OCI-LY7 (cell line): Measurements from ENCODE around the gene TTC34. TPM values are rescaled to one million over a fixed set of nuclear protein-coding genes. Genes with fewer than 3 reads are reported as not detected.

Experiments
- BruUV-seq: library from RNA; stranded (reverse); fragments of 400-500 nt; replicated peaks from 2 replicates; lab custom pipeline; 2021; lab: Mats Ljungman, UMichigan
- CTCF ChIA-PET: fragments of 300-600 bp; sonication (Branson Sonifier 250); formaldehyde crosslinking; loops from one replicate; lab custom pipeline; 2022; ENCODE audit warnings: antibody characterized with exemption; ENCODE audit not compliant: unreplicated experiment; lab: Charles Lee
- POLR2A ChIA-PET: fragments of 300-600 bp; sonication (Branson Sonifier 250); formaldehyde crosslinking; loops from one replicate; lab custom pipeline; 2022; ENCODE audit warnings: antibody characterized with exemption; lab: Charles Lee
- DNase-seq: peaks from one replicate; pipeline ENCODE4 v3.0.0-alpha.2; 2015; ENCODE audit warnings: low spot score
- H2AFZ ChIP-seq: fragments of 200-600 bp; sonication (generic), shearing (Covaris generic); 2 replicates; pipeline ENCODE4 v1.6.1; 2014; ENCODE audit warnings: mild to moderate bottlenecking, antibody characterized with exemption, low read length, moderate library complexity
- H3K27ac ChIP-seq: fragments of 200-600 bp; sonication (generic); 2 replicates; pipeline ENCODE4 v1.5.1; 2014; ENCODE audit warnings: mixed run types, low read depth, mild to moderate bottlenecking, moderate library complexity, low read length, inconsistent platforms; ENCODE audit not compliant: poor library complexity, severe bottlenecking
- H3K36me3 ChIP-seq: fragments of 200-600 bp; sonication (generic); 2 replicates; pipeline ENCODE4 v1.6.1; 2014; ENCODE audit warnings: mild to moderate bottlenecking, antibody characterized with exemption, low read length, moderate library complexity, mixed read lengths; ENCODE audit not compliant: insufficient read depth
- H3K4me1 ChIP-seq: fragments of 200-600 bp; sonication (generic); 2 replicates; pipeline ENCODE4 v1.5.1; 2014; ENCODE audit warnings: mild to moderate bottlenecking, low read length; ENCODE audit not compliant: insufficient read depth, poor library complexity, severe bottlenecking
- H3K4me2 ChIP-seq: fragments of 200-600 bp; sonication (generic); 2 replicates; pipeline ENCODE4 v1.6.1; 2014; ENCODE audit warnings: mild to moderate bottlenecking, low read length
- H3K4me3 ChIP-seq: fragments of 200-600 bp; sonication (generic); 2 replicates; pipeline ENCODE4 v1.5.1; 2014; ENCODE audit warnings: mild to moderate bottlenecking, low read depth, low read length; ENCODE audit not compliant: poor library complexity, severe bottlenecking
- H3K79me2 ChIP-seq: fragments of 200-600 bp; sonication (generic); 2 replicates; pipeline ENCODE4 v1.6.1; 2016; ENCODE audit warnings: low read depth, mild to moderate bottlenecking, low read length, moderate library complexity, mixed read lengths; ENCODE audit not compliant: insufficient read depth
- H3K9me2 ChIP-seq: fragments of 200-600 bp; sonication (generic); 2 replicates; pipeline ENCODE4 v1.6.1; 2016; ENCODE audit warnings: mild to moderate bottlenecking, low read length, mixed read lengths; ENCODE audit not compliant: insufficient read depth
- H3K9me3 ChIP-seq: fragments of 200-600 bp; sonication (generic); 2 replicates; pipeline ENCODE4 v1.6.1; 2014; ENCODE audit warnings: mild to moderate bottlenecking, mixed run types, low read length, mixed read lengths
- H4K20me1 ChIP-seq: fragments of 200-600 bp; sonication (generic); 2 replicates; pipeline ENCODE4 v1.6.1; 2014; ENCODE audit warnings: mild to moderate bottlenecking, antibody characterized with exemption, low read length, moderate library complexity, mixed read lengths; ENCODE audit not compliant: insufficient read depth
- CTCF ChIP-seq: fragments of 200-600 bp; sonication (generic); conservative IDR thresholded peaks from 2 replicates; pipeline ENCODE4 v1.5.1; 2014; ENCODE audit warnings: mild to moderate bottlenecking, antibody characterized with exemption, low read length, moderate library complexity, mixed read lengths
- EZH2phosphoT487 ChIP-seq: fragments of 200-600 bp; sonication (generic); IDR thresholded peaks from 2 replicates; pipeline ENCODE4 v1.6.1; 2018; ENCODE audit warnings: low read depth, borderline replicate concordance, mild to moderate bottlenecking, mixed run types, antibody characterized with exemption, low read length, moderate library complexity, mixed read lengths
- intact Hi-C: fragments of 100-400 bp; cut with micrococcal nuclease; formaldehyde crosslinking; loops from one replicate; pipeline ENCODE4 v1.10.0; 2022; ENCODE audit not compliant: unreplicated experiment
- total RNA-seq, 2 experiments: library from RNA; depleted of rRNA in 1 of 2; stranded (reverse); fragments of >200 nt in 1 of 2; shearing (Covaris generic) in 1 of 2; gene quantifications; 2 replicates each; pipeline ENCODE4 v1.2.3, GENCODE V29; 2014 to 2022

The TTC34 gene
- total RNA-seq, 2 experiments from 2014 or later: 1.1 to 2.2 TPM

GRCh38 chr1:2604156-2604843 lies 197.2 kb downstream of the TTC34 start:
- Histone ChIP-seq H3K4me1 (no peaks in the 10 kb centered on the region), H4K20me1 (no peaks in the 10 kb centered on the region), H3K9me3 (no peaks in the 10 kb centered on the region), H3K79me2 (no peaks in the 10 kb centered on the region), H3K36me3 (no peaks in the 10 kb centered on the region), H3K9me2 (no peaks in the 10 kb centered on the region), H3K4me3 (no peak overlapping the region), H2AFZ (no peak overlapping the region), H3K27ac (no peak overlapping the region), H3K4me2 (no peak overlapping the region)
- CTCF ChIA-PET: no interaction called here
- BruUV-seq: no TSS peak
- TF ChIP-seq EZH2phosphoT487 (no peak), CTCF (no peak)
- DNase-seq: no peak
- POLR2A ChIA-PET: interaction anchor here (0.6 kb wide), 1 partner anchor 314 kb away, joined by 3 read pairs; no protein-coding TSS in a partner anchor
- intact Hi-C loops: no loop called here

- H4K20me1 ChIP-seq: no peaks in the 10 kb centered on the region
- no peaks in the 10 kb centered on the region for H3K4me1 ChIP-seq
- no peak overlapping the region for H3K27ac ChIP-seq
- ChIA-PET CTCF (no interaction called here), POLR2A (interaction anchor here (0.6 kb wide), 1 partner anchor 314 kb away, joined by 3 read pairs; no protein-coding TSS in a partner anchor)
- no peaks in the 10 kb centered on the region for H3K79me2 ChIP-seq
- H3K4me3 ChIP-seq: no peak overlapping the region
- no TSS peak for BruUV-seq
- H2AFZ ChIP-seq: no peak overlapping the region
- no peaks in the 10 kb centered on the region for H3K9me3 ChIP-seq
- H3K4me2 ChIP-seq: no peak overlapping the region
- no peak for TF ChIP-seq EZH2phosphoT487
- TF ChIP-seq CTCF: no peak
- H3K9me2 ChIP-seq: no peaks in the 10 kb centered on the region
- DNase-seq: no peak
- intact Hi-C loops: no loop called here
- H3K36me3 ChIP-seq: no peaks in the 10 kb centered on the region
These were observed 197.9 kb downstream of the TTC34 start for GRCh38 chr1:2603521-2604155.
